K562 (cell line): Measurements from ENCODE around the gene WDR55. TPM values are rescaled to one million over a fixed set of nuclear protein-coding genes. Genes with fewer than 3 reads are reported as not detected.

Source experiments
- ARID3A ChIP-seq: IDR thresholded peaks from 2 replicates; pipeline ENCODE4 v1.6.1; 2012; ENCODE audit warnings: low read depth, low read length, improper control_type of control experiment, borderline replicate concordance
- CBX8 ChIP-seq: fragments of 200-600 bp; sonication (generic); IDR thresholded peaks from 2 replicates; pipeline ENCODE4 v1.6.1; 2012; ENCODE audit warnings: borderline replicate concordance, mixed run types, low read depth, mild to moderate bottlenecking, moderate library complexity, mixed read lengths, low read length, control low read depth, inconsistent platforms; ENCODE audit not compliant: poor library complexity, severe bottlenecking; ENCODE audit errors: extremely low read depth
- CCAR2 ChIP-seq: fragments of 200-400 bp; formaldehyde crosslinking; IDR thresholded peaks from 2 replicates; pipeline ENCODE4 v1.6.1; 2017; ENCODE audit warnings: mild to moderate bottlenecking, low read depth, low read length
- CGGBP1 ChIP-seq: fragments of 250-450 bp; sonication (Bioruptor Pico); IDR thresholded peaks from 2 replicates; pipeline ENCODE4 v1.9.0; 2021; ENCODE audit warnings: mild to moderate bottlenecking
- CHCHD3 ChIP-seq: fragments of 250-450 bp; sonication (Bioruptor Pico); IDR thresholded peaks from 2 replicates; pipeline ENCODE4 v2.1.2; 2022; ENCODE audit warnings: mild to moderate bottlenecking
- EGR1 ChIP-seq: fragments of 450-650 bp; conservative IDR thresholded peaks from 2 replicates; pipeline ENCODE4 v1.6.1; 2017; ENCODE audit warnings: mild to moderate bottlenecking
- GATAD2B ChIP-seq: fragments of 450-650 bp; IDR thresholded peaks from 2 replicates; pipeline ENCODE4 v1.6.1; 2017; ENCODE audit warnings: mild to moderate bottlenecking, borderline replicate concordance
- HCFC1 ChIP-seq: IDR thresholded peaks from 2 replicates; pipeline ENCODE4 v1.6.1; 2012; ENCODE audit warnings: low read depth, low read length, improper control_type of control experiment
- HNRNPK ChIP-seq: fragments of 200-400 bp; formaldehyde crosslinking; IDR thresholded peaks from one replicate; pipeline ENCODE4 v1.6.1; 2018; ENCODE audit warnings: mild to moderate bottlenecking, low read depth, low read length; ENCODE audit not compliant: poor library complexity, severe bottlenecking
- KLF13 ChIP-seq: fragments of 450-650 bp; IDR thresholded peaks from 2 replicates; pipeline ENCODE4 v1.6.1; 2016; ENCODE audit warnings: missing genetic modification characterization, low read depth, mild to moderate bottlenecking, missing compliant biosample characterization, moderate library complexity, borderline replicate concordance
- MYC ChIP-seq, 2 experiments: fragments of 250-450 bp in 1 of 2; sonication (Bioruptor Pico) in 1 of 2; IDR thresholded peaks; 2 replicates each; pipeline versions ENCODE4 v1.5.1 to v1.6.1; 2012 to 2021; ENCODE audit warnings: low read depth in 2 of 2, borderline replicate concordance in 1 of 2, improper control_type of control experiment in 1 of 2, low read length in 1 of 2, mild to moderate bottlenecking in 1 of 2, moderate library complexity in 1 of 2
- PHB ChIP-seq: fragments of 250-450 bp; sonication (Bioruptor Pico); IDR thresholded peaks from 2 replicates; pipeline ENCODE4 v1.5.0; 2021
- PHB2 ChIP-seq: fragments of 450-650 bp; IDR thresholded peaks from 2 replicates; pipeline ENCODE4 v1.6.1; 2017; ENCODE audit warnings: low read depth
- POLR2G ChIP-seq: fragments of 200-400 bp; formaldehyde crosslinking; IDR thresholded peaks from 2 replicates; pipeline ENCODE4 v1.6.1; 2017; ENCODE audit warnings: low read depth, mild to moderate bottlenecking, antibody characterized with exemption, low read length, moderate library complexity
- PURB ChIP-seq: sonication (generic); formaldehyde crosslinking; IDR thresholded peaks from 2 replicates; pipeline ENCODE4 v1.9.0; 2021; ENCODE audit warnings: low read depth, mild to moderate bottlenecking, missing genetic modification reagents
- STAG1 ChIP-seq: sonication (generic); formaldehyde crosslinking; IDR thresholded peaks from 2 replicates; pipeline ENCODE4 v1.5.0; 2020; ENCODE audit warnings: missing genetic modification reagents, borderline replicate concordance
- TGIF2 ChIP-seq: sonication (generic); formaldehyde crosslinking; IDR thresholded peaks from 2 replicates; pipeline ENCODE4 v1.8.1; 2022; ENCODE audit warnings: mild to moderate bottlenecking, missing genetic modification reagents, moderate library complexity
- XRCC3 ChIP-seq: fragments of 450-650 bp; IDR thresholded peaks from 2 replicates; pipeline ENCODE4 v1.6.1; 2017; ENCODE audit warnings: mild to moderate bottlenecking, moderate library complexity
- XRCC4 ChIP-seq: IDR thresholded peaks from one replicate; pipeline ENCODE4 v1.6.1; 2011; ENCODE audit not compliant: insufficient read depth, insufficient read length; ENCODE audit errors: extremely low read depth
- ZNF12 ChIP-seq: sonication (generic); formaldehyde crosslinking; IDR thresholded peaks from 2 replicates; pipeline ENCODE4 v1.4.0; 2020; ENCODE audit warnings: mild to moderate bottlenecking, missing genetic modification reagents
- ZNF384 ChIP-seq: IDR thresholded peaks from 2 replicates; pipeline ENCODE4 v1.6.1; 2012; ENCODE audit warnings: low read depth, low read length, improper control_type of control experiment
- ZNF436 ChIP-seq: fragments of 250-450, 450-650 bp; sonication (Bioruptor Pico); formaldehyde crosslinking; IDR thresholded peaks from 2 replicates; pipeline ENCODE4 v1.7.0; 2020; ENCODE audit warnings: mild to moderate bottlenecking
- polyA plus RNA-seq, 8 experiments: library from polyadenylated mRNA; depleted of rRNA in 4 of 8; stranded (reverse) in 5 of 8; unstranded in 3 of 8; fragments of >200 nt; fragmentation: Nextera tagmentation in 2 of 8; fragmentation: Illumina TruSeq in 1 of 8; extraction: Ambion mirVana in 2 of 8; extraction: Trizol in 1 of 8; gene quantifications; 2 replicates each; pipeline versions ENCODE4 v1.2.1 to v1.2.3, GENCODE V29; 2011 to 2014; ENCODE audit warnings: inconsistent platforms in 1 of 8, missing spikeins in 1 of 8
- total RNA-seq, 7 experiments: library from RNA; depleted of rRNA in 6 of 7; stranded (reverse); fragments of >200 nt in 6 of 7; fragmentation: Illumina TruSeq in 2 of 7; extraction: Trizol in 2 of 7; gene quantifications; 2 replicates each; pipeline versions ENCODE4 v1.2.1 to v1.2.3, GENCODE V29; 2011 to 2021; ENCODE audit warnings: low replicate concordance in 1 of 7
- TF ChIP-seq, protein P1 (sequence below): fragments of 150-350 bp; IDR thresholded peaks from 2 replicates; pipeline ENCODE4 v1.6.1; 2014; ENCODE audit warnings: low read depth, mild to moderate bottlenecking, low read length, borderline replicate concordance

The WDR55 gene
- total and polyA plus RNA-seq, 9 of the 15 experiments (the other 6 are each of a cell fraction or from before 2014, with no cell fraction given) = 5.2 to 45.0 (median 29.3) TPM

- TF ChIP-seq MYC (IDR thresholded peaks at IDR 0.05; ENCODE audit: low read depth, low read length) (peak; percentile 86), MYC (CRISPR knock-in tag; IDR thresholded peaks at IDR 0.05; ENCODE audit: borderline replicate concordance, low read depth) (no peak), STAG1 (CRISPR knock-in tag) (no peak), HCFC1 (0 out of 2 replicates have a peak, but pooled peaks have one; percentile 7), CCAR2 (no peak), PURB (CRISPR knock-in tag) (no peak), GATAD2B (no peak), KLF13 (tag) (no peak), CGGBP1 (CRISPR knock-in tag) (no peak), ARID3A (peak; percentile 91), CBX8 (no peak), EGR1 (peak; percentile 33), PHB2 (no peak), CHCHD3 (CRISPR knock-in tag) (no peak), HNRNPK (no peak), ZNF384 (peak; percentile 96), XRCC3 (no peak), PHB (no peak), ZNF436 (no peak), TGIF2 (CRISPR knock-in tag) (no peak), POLR2G (peak; percentile 96), XRCC4 (no peak), ZNF12 (CRISPR knock-in tag) (no peak)
- TF ChIP-seq, protein P1, sequence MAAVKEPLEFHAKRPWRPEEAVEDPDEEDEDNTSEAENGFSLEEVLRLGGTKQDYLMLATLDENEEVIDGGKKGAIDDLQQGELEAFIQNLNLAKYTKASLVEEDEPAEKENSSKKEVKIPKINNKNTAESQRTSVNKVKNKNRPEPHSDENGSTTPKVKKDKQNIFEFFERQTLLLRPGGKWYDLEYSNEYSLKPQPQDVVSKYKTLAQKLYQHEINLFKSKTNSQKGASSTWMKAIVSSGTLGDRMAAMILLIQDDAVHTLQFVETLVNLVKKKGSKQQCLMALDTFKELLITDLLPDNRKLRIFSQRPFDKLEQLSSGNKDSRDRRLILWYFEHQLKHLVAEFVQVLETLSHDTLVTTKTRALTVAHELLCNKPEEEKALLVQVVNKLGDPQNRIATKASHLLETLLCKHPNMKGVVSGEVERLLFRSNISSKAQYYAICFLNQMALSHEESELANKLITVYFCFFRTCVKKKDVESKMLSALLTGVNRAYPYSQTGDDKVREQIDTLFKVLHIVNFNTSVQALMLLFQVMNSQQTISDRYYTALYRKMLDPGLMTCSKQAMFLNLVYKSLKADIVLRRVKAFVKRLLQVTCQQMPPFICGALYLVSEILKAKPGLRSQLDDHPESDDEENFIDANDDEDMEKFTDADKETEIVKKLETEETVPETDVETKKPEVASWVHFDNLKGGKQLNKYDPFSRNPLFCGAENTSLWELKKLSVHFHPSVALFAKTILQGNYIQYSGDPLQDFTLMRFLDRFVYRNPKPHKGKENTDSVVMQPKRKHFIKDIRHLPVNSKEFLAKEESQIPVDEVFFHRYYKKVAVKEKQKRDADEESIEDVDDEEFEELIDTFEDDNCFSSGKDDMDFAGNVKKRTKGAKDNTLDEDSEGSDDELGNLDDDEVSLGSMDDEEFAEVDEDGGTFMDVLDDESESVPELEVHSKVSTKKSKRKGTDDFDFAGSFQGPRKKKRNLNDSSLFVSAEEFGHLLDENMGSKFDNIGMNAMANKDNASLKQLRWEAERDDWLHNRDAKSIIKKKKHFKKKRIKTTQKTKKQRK = no peak
Measured at GRCh38 chr5:140639148-140639981, 25.3 kb upstream of the WDR55 start, which contains the start of gene TMCO6 (continued).
